Keratinocyte (primary cell): ENCODE measurements around the gene CCL27. TPM values are rescaled to one million over a fixed set of nuclear protein-coding genes. Genes with fewer than 3 reads are reported as not detected.
A peak's percentile ranks its signal among the peaks of the same experiment; 100 is the strongest.

ENCODE experiments used
- DNase-seq: peaks from one replicate; pipeline ENCODE4 v3.0.0-alpha.2; 2011; ENCODE audit warnings: low read depth, missing footprints, low spot score
- FAIRE-seq: peaks from 2 replicates; lab custom pipeline; 2011; peaks lifted over from hg19 to GRCh38; lab: Jason Lieb, UNC
- H2AFZ ChIP-seq: 2 replicates; pipeline ENCODE4 v1.6.0; 2012; ENCODE audit warnings: low read length, control low read depth, inconsistent platforms; ENCODE audit not compliant: control insufficient read depth
- H3K27ac ChIP-seq: 2 replicates; pipeline ENCODE4 v1.5.1; 2011; ENCODE audit warnings: low read length; ENCODE audit not compliant: control insufficient read depth, insufficient read depth
- H3K27me3 ChIP-seq: 3 replicates; pipeline ENCODE4 v1.6.0; 2011; ENCODE audit warnings: low read length; ENCODE audit not compliant: control insufficient read depth, insufficient read depth; ENCODE audit errors: extremely low read depth
- H3K36me3 ChIP-seq, 2 experiments: 2 replicates in 1 of 2; 3 replicates in 1 of 2; pipeline ENCODE4 v1.5.1; 2011; ENCODE audit warnings: low read length in 2 of 2, mild to moderate bottlenecking in 1 of 2; ENCODE audit not compliant: control insufficient read depth in 2 of 2, insufficient read depth in 2 of 2; ENCODE audit errors: extremely low read depth in 1 of 2
- H3K4me1 ChIP-seq: 3 replicates; pipeline ENCODE4 v1.5.1; 2011; ENCODE audit warnings: low read length; ENCODE audit not compliant: control insufficient read depth, insufficient read depth; ENCODE audit errors: extremely low read depth
- H3K4me2 ChIP-seq: 3 replicates; pipeline ENCODE4 v1.6.0; 2011; ENCODE audit warnings: low read depth, low read length; ENCODE audit not compliant: control insufficient read depth, insufficient read depth; ENCODE audit errors: extremely low read depth
- H3K4me3 ChIP-seq, 3 experiments: fragments of 200-600 bp in 1 of 3; sonication (generic) in 1 of 3; 2 replicates in 2 of 3; 3 replicates in 1 of 3; pipeline ENCODE4 v1.5.1; 2011 to 2016; ENCODE audit warnings: low read length in 3 of 3, mild to moderate bottlenecking in 3 of 3, control low read depth in 2 of 3, inconsistent platforms in 1 of 3, low read depth in 1 of 3, mixed read lengths in 1 of 3, mixed run types in 1 of 3, moderate library complexity in 1 of 3; ENCODE audit not compliant: control insufficient read depth in 2 of 3, insufficient read depth in 2 of 3; ENCODE audit errors: extremely low read depth in 1 of 3
- H3K79me2 ChIP-seq: 2 replicates; pipeline ENCODE4 v1.6.0; 2012; ENCODE audit warnings: low read length; ENCODE audit not compliant: control insufficient read depth, insufficient read depth
- H3K9ac ChIP-seq: 3 replicates; pipeline ENCODE4 v1.6.0; 2011; ENCODE audit warnings: low read length; ENCODE audit not compliant: control insufficient read depth, insufficient read depth; ENCODE audit errors: extremely low read depth
- H3K9me1 ChIP-seq: 3 replicates; pipeline ENCODE4 v1.6.0; 2011; ENCODE audit warnings: low read length; ENCODE audit not compliant: control insufficient read depth, insufficient read depth; ENCODE audit errors: extremely low read depth
- H3K9me3 ChIP-seq: 2 replicates; pipeline ENCODE4 v1.5.1; 2012; ENCODE audit warnings: low read depth, low read length; ENCODE audit not compliant: control insufficient read depth
- H4K20me1 ChIP-seq: 3 replicates; pipeline ENCODE4 v1.6.0; 2011; ENCODE audit warnings: low read length; ENCODE audit not compliant: control insufficient read depth, insufficient read depth; ENCODE audit errors: extremely low read depth
- CTCF ChIP-seq, 3 experiments: IDR thresholded peaks in 1 of 3; conservative IDR thresholded peaks in 1 of 3; optimal IDR thresholded peaks in 1 of 3; 2 replicates in 2 of 3; 3 replicates in 1 of 3; pipeline versions ENCODE3 to v1.5.1; 2011; ENCODE audit warnings: low read length in 3 of 3, mild to moderate bottlenecking in 3 of 3, moderate library complexity in 2 of 3, control low read depth in 1 of 3, inconsistent platforms in 1 of 3; ENCODE audit not compliant: insufficient read depth in 2 of 3; ENCODE audit errors: extremely low read depth in 1 of 3
- EZH2 ChIP-seq: IDR thresholded peaks from one replicate; pipeline ENCODE4 v1.6.1; 2012; ENCODE audit warnings: inconsistent platforms, mild to moderate bottlenecking, low read length, moderate library complexity
- dilution Hi-C: fragments of 300-500 bp; cut with MboI; formaldehyde crosslinking; loops from one replicate; pipeline ENCODE4 v1.7.0; 2020; ENCODE audit warnings: low sequenced_read_pairs; ENCODE audit not compliant: extremely low pct_ligation_motif_present
- polyA plus RNA-seq, 5 experiments: library from polyadenylated mRNA; depleted of rRNA in 3 of 5; stranded (reverse) in 3 of 5; stranded (forward) in 1 of 5; unstranded in 1 of 5; fragments of >200 nt; gene quantifications; 1 replicate in 1 of 5; 2 replicates in 3 of 5; 3 replicates in 1 of 5; pipeline versions ENCODE4 v1.2.1 to v1.2.3, GENCODE V29; 2011 to 2012; ENCODE audit warnings: missing spikeins in 2 of 5, low read depth in 1 of 5, low replicate concordance in 1 of 5

CCL27 gene
- polyA plus RNA-seq, 1 donor (not counting 4 experiments of a cell fraction or from before 2014, with no cell fraction given) = 0.46 TPM

- no peaks in the 10 kb centered on the region for H3K4me1 ChIP-seq
- no peak overlapping the region for H3K27ac ChIP-seq
- no peak for FAIRE-seq
Observed at GRCh38 chr9:34675869-34676268, 13.4 kb upstream of the CCL27 start.

GRCh38 chr9:34675048-34675714 is 12.7 kb upstream of the CCL27 start:
- FAIRE-seq = no peak

More at GRCh38 chr9:34675869-34676268, 13.4 kb upstream of the CCL27 start:
- Histone ChIP-seq H2AFZ (no peak overlapping the region), H3K4me2 (no peak overlapping the region), H4K20me1 (no peaks in the 10 kb centered on the region), H3K9me1 (no peaks in the 10 kb centered on the region), H3K36me3 (peaks cover 4 to 5% of the 10 kb centered on the region in 2 experiments), H3K4me3 (no peak overlapping the region), H3K9ac (no peak overlapping the region), H3K9me3 (no peaks in the 10 kb centered on the region), H3K79me2 (no peaks in the 10 kb centered on the region), H3K27me3 (no peaks in the 10 kb centered on the region)
- no peak for TF ChIP-seq EZH2
- TF ChIP-seq CTCF (optimal IDR thresholded peaks at IDR 0.05 in 1 of 3, IDR thresholded peaks at IDR 0.05 in 1 of 3, conservative IDR thresholded peaks at IDR 0.05 in 1 of 3; ENCODE audit: extremely low read depth in 1 of 3, insufficient read depth in 2 of 3, low read length in 3 of 3) = no peak
- dilution Hi-C loops = no loop called here
- DNase-seq = no peak

More at GRCh38 chr9:34675048-34675714, 12.7 kb upstream of the CCL27 start:
- Histone ChIP-seq H3K4me2 (no peak overlapping the region), H2AFZ (no peak overlapping the region), H3K27ac (no peak overlapping the region), H3K79me2 (peaks cover 3% of the 10 kb centered on the region), H3K9ac (no peak overlapping the region), H3K9me1 (no peaks in the 10 kb centered on the region), H3K9me3 (no peaks in the 10 kb centered on the region), H3K27me3 (no peaks in the 10 kb centered on the region), H3K36me3 (peaks cover 4 to 5% of the 10 kb centered on the region in 2 experiments), H4K20me1 (no peaks in the 10 kb centered on the region), H3K4me1 (no peaks in the 10 kb centered on the region), H3K4me3 (no peak overlapping the region)
- TF ChIP-seq EZH2 = no peak
- peak; percentile 39 to 45 (median 43) for TF ChIP-seq CTCF (optimal IDR thresholded peaks at IDR 0.05 in 1 of 3, IDR thresholded peaks at IDR 0.05 in 1 of 3, conservative IDR thresholded peaks at IDR 0.05 in 1 of 3; ENCODE audit: extremely low read depth in 1 of 3, insufficient read depth in 2 of 3, low read length in 3 of 3)
- dilution Hi-C loops = no loop called here
- no peak for DNase-seq
